HG03469 (cell line): ENCODE results near the gene TIGD1.
"Not testable (repeated sequence)": the region's sequence is repeated elsewhere in the genome, so short reads cannot be mapped to it uniquely, and the experiment has no call there.

Experiments used
- ATAC-seq: cut with Tn5 transposase; IDR thresholded peaks from one replicate; pipeline ENCODE4 v1.9.1; 2021; ENCODE audit warnings: mild to moderate bottlenecking, moderate library complexity, moderate number of reproducible peaks; ENCODE audit not compliant: unreplicated experiment

TIGD1 gene

DNA sequence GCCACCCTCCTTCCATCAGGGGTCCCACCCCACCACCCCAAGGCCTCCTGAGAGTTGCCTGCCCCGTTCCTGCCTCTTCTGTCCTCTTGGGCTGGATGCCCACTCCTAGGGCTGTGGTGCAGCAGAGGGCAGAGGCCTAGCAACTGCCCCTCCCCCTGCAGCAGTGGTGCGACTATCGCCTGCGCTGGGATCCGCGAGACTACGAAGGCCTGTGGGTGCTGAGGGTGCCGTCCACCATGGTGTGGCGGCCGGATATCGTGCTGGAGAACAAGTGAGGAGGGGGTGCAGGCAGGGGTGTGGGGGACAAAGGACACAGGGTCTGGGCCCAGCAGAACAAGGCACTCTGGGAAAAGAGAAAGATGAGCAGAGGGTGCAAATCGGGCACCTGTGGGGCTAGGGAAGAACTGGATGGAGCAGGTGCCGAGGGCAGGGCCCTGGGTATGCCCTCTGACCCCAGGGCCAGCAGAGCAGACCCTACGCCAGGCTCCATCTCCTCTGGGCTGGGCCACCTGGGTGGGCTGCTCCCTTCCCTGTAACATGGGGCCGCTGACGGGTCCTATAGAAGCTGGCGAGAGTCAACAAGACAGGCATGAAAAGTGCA is 9.8 kb downstream of the TIGD1 start:
- no peak for ATAC-seq

DNA sequence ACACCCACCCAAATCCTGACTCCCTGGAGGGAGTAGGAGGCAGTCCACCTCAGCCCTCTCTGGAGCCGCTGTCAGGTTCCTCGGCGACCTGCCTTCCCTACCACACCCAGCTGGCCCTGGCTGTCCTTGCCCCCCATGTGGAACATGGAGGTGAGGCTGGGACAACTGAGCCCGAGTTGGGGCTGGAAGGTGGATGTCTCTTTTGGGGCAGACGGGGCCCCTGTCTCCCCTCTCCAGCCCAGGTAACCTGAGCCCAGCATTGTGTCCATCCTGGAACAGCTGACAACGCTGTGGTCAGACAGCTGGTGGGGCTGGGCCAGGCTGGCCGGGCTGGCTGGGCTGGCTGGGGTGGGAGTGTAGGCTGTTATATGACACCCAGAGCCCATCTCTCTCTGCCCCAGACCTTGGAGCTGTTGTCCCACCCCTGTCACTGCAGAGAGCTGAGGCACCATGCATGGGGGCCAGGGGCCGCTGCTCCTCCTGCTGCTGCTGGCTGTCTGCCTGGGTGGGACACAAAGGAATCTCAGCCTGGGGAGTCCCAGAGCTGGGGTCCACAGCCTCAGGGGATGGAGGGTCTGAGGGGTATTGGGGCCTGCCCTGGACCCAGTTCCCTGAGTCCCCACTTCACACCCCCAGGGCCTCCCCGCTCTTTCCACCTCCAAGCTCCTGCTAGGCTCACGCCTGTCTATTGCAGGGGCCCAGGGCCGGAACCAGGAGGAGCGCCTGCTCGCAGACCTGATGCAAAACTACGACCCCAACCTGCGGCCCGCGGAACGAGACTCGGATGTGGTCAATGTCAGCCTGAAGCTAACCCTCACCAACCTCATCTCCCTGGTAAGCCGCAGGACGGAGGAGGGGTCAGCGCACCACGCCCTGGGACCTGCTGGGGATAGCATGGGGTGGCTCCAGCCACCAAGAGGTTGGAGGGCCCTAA is 10.8 kb downstream of the TIGD1 start, which contains the start of gene CHRNG:
CHRNG (plus strand) TSS at position 395 of the 934 bp plus-strand sequence; CDS start at position 451, 56 bp downstream.
- ATAC-seq = no peak

- no peak for ATAC-seq
Measured at GRCh38 chr2:232538671-232539070, 11.7 kb downstream of the TIGD1 start.

DNA sequence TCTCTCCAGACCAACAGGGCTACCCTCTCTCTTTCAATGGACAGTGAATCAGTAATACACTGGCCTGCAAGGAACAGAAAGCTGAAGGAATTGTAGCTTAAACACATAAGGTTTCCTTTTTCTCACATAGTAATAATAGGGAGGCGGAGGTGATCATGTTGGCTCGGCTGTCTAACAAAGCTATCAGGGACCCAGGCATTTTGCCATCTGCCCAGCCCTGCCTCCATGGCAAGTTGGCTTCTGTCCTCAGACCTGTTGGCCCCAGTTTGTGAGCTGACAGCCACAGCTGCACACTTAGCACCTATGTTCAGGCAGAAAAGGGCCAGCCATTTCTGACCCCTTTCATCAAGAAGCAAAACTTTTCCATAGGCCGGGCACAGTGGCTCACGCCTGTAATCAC is 12.9 kb downstream of the TIGD1 start:
- ATAC-seq = no peak

DNA sequence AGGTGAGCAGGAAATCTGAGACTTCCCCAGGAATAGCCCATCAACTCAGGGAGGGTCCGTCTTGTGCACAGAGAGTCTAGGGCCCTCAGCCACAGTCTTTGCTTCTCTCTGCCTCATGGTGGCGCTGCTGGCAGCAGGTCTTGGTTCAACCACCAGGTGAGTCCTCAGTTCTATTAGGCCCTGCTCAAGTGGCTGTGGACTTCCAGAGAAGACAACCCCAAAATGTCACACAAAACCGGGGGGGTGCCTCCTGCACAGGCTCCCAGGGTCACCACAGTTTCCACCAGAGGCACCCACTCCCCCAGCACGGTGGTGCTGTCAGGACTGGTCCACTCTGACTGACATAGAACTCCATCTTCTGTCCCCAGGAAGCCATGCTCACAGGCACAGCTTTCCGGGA is 13.3 kb downstream of the TIGD1 start:
- ATAC-seq = no peak

GRCh38 chr2:232535761-232536530 is 14.4 kb downstream of the TIGD1 start:
- ATAC-seq = no peak

DNA sequence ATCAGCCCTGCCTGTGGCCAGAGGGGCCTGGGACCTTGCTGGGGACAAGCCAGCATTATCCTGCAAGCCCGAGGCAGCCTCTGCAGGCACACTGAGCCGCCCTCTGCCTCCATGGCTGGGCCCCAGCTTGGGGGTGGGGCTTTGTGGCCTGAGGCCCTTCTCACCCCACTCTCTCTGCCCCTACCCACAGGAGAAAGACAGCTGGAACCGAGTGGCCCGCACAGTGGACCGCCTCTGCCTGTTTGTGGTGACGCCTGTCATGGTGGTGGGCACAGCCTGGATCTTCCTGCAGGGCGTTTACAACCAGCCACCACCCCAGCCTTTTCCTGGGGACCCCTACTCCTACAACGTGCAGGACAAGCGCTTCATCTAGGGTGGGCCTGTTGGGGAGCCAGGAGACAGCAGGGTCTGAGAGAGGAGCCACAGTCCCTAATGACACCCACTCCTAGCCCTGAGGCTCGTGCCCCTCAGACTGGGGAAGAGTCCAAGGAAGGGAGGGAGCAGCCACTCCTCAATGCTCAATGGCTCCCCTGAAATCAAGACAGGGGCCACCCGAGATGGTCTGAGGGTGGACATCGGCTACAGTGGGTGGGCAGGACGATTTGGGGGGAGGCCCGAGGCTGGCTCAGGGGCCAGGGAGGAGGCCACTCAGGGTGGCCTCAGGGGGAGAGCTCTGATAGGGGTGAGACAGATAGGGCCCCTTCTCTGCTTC is 15.3 kb downstream of the TIGD1 start:
- ATAC-seq = no peak

- ATAC-seq = no peak
Measured at GRCh38 chr2:232533944-232534710, 16.2 kb downstream of the TIGD1 start.

- not testable (repeated sequence) for ATAC-seq
Measured at GRCh38 chr2:232532821-232533220, 17.5 kb downstream of the TIGD1 start.

DNA sequence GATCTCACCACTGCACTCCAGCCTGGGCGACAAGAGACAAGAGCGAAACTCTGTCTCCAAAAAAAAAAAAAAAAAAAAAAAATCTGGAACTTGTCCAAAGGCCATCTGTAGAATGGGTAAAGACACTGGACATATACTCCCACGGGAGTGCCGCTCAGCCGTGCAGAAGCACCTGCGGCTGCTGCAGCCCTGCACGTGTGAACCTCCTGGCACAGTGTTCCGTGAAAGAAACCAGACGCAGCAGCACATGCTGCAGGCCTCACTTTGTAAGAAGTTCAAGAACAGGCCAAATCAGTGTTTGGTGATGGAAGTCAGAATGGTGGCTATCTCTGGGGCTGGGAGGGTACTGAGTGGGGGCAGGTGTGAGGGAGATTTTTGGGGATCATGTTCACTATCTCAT is 17.9 kb downstream of the TIGD1 start:
- no peak for ATAC-seq

- ATAC-seq = no peak
Measured at GRCh38 chr2:232530626-232531260, 19.6 kb downstream of the TIGD1 start.

DNA sequence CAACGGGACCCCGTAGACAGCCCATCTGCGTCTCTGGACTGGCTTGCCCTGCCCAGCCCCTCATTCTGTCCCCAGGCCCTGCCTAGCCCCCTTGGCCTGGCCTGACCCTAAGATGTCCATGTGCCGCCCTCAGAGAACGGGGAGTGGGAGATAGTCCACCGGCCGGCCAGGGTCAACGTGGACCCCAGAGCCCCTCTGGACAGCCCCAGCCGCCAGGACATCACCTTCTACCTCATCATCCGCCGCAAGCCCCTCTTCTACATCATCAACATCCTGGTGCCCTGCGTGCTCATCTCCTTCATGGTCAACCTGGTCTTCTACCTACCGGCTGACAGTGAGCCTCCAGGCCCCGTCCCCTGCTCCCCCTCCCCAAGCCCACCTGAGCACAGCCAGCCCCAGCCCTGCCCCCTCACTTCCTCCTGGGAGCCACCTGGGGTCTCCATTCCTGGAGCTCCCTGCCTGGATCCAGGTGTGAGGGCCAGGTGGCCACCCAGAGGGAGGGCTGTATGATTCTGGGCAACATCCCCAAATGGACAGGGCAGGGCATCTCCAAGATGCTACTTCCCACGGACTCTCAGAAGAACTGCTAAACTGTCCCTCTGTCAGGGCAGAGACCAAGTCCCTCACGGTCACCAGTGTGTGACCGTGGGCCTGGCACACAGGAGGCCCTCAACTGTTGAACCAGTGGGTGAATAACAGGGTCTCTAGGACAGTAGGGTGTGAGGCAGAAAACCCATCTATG is 20.4 kb downstream of the TIGD1 start:
- ATAC-seq = no peak

DNA sequence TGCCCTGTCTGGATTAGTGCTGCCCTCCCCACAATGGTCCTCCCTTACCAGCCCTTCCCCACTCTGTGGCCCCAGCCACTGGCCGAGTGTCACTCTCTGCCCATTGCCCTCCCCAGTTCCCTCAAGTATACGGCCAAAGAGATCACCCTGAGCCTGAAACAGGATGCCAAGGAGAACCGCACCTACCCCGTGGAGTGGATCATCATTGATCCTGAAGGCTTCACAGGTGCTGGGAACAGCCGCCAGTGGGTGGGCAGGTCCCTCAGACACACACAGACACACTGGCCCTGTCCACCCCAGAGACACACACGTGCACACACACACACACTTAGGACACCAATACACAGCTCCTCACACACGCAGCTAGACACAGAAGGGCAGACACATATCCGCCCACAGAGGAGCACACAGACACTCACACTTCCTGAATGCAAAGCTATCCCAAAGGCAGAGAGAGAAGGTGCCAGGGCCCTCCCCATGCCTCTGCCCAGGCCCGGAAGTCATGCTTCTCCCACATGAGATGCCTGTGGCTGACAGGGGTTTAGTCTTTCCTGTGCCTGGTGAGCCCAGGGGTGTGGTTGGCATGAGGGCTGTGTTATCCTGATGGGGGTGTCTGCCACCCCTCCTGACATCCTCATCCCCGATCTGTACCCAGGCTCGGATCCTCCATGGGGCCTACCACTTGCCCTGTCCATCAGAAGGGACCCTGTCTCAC is 21.5 kb downstream of the TIGD1 start:
- no peak for ATAC-seq

- no peak for ATAC-seq
Measured at GRCh38 chr2:232527905-232528470, 22.4 kb downstream of the TIGD1 start.

GRCh38 chr2:232526372-232526941 is 23.9 kb downstream of the TIGD1 start:
- no peak for ATAC-seq

GRCh38 chr2:232525791-232526371 is 24.5 kb downstream of the TIGD1 start, which contains the start of gene CHRND:
CHRND (plus strand) TSS chr2:232526160; CDS start chr2:232526216, 56 bp downstream.
- no peak for ATAC-seq

- ATAC-seq = no peak
Measured at GRCh38 chr2:232525199-232525598, 25.2 kb downstream of the TIGD1 start.
